Lower leg skin (tissue), 4 donors: ENCODE data around the gene ITGAD. TPM values are rescaled to one million over a fixed set of nuclear protein-coding genes. Genes with fewer than 3 reads are reported as not detected.

ENCODE experiments used
- DNase-seq, 2 donors: peaks; one replicate each; pipeline ENCODE4 v3.0.0-alpha.2; 2019; ENCODE audit warnings: low spot score in 2 of 2
- H3K4me3 ChIP-seq: fragments of 200-600 bp; sonication (generic); 2 replicates; pipeline ENCODE4 v1.5.1; 2017; ENCODE audit warnings: mild to moderate bottlenecking, low read depth; ENCODE audit not compliant: poor library complexity, severe bottlenecking
- POLR2A ChIP-seq, 2 donors: fragments of 450-650 bp; IDR thresholded peaks; one replicate each; pipeline ENCODE4 v1.6.1; 2016 to 2017; ENCODE audit warnings: antibody characterized with exemption in 2 of 2, mild to moderate bottlenecking in 1 of 2, moderate library complexity in 1 of 2
- WGBS, 2 donors: methylation state at CpG; one replicate each; pipeline ENCODE4 v1.1.5; 2018; 5-methylcytosine and 5-hydroxymethylcytosine counted together
- intact Hi-C: fragments of 100-400 bp; cut with DNase I; formaldehyde crosslinking; loops from one replicate; pipeline ENCODE4 v1.15.0; 2023; ENCODE audit warnings: low total_unique reads
- total RNA-seq, 4 donors: library from RNA; depleted of rRNA; stranded (reverse); fragments of >200 nt; gene quantifications; one replicate each; pipeline ENCODE4 v1.1.0, GENCODE V29; 2016
- TF ChIP-seq, protein P1 (sequence below), 3 donors: fragments of 450-650 bp; IDR thresholded peaks; one replicate each; pipeline ENCODE4 v1.5.1; 2016; ENCODE audit warnings: antibody characterized with exemption in 3 of 3, mild to moderate bottlenecking in 3 of 3, moderate library complexity in 2 of 3

ITGAD gene
- total RNA-seq, 4 donors from 2014 or later = not detected

DNA sequence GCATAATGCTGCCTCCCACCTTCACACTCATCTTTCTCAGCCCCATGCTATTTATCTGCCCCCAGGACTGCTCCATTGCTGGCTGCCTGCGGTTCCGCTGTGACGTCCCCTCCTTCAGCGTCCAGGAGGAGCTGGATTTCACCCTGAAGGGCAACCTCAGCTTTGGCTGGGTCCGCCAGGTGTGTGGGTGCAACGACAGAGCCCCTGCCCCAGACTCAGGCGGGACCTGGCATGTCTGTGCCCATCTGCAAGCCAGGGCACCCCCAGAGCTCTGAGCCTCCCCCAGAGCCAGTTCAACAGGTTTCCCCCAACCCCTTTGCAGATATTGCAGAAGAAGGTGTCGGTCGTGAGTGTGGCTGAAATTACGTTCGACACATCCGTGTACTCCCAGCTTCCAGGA lies 12.9 kb upstream of the ITGAD start:
- no peak for TF ChIP-seq POLR2A (IDR thresholded peaks at IDR 0.05)
- TF ChIP-seq, protein P1, sequence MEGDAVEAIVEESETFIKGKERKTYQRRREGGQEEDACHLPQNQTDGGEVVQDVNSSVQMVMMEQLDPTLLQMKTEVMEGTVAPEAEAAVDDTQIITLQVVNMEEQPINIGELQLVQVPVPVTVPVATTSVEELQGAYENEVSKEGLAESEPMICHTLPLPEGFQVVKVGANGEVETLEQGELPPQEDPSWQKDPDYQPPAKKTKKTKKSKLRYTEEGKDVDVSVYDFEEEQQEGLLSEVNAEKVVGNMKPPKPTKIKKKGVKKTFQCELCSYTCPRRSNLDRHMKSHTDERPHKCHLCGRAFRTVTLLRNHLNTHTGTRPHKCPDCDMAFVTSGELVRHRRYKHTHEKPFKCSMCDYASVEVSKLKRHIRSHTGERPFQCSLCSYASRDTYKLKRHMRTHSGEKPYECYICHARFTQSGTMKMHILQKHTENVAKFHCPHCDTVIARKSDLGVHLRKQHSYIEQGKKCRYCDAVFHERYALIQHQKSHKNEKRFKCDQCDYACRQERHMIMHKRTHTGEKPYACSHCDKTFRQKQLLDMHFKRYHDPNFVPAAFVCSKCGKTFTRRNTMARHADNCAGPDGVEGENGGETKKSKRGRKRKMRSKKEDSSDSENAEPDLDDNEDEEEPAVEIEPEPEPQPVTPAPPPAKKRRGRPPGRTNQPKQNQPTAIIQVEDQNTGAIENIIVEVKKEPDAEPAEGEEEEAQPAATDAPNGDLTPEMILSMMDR (IDR thresholded peaks at IDR 0.05) = no peak
- H3K4me3 ChIP-seq = no peak overlapping the region
- 52 to 63% methylated on average over 12 of the region's 12 CpGs for WGBS, 2 donors
- intact Hi-C loops = loop anchor here (5.0 to 10.0 kb wide), 2 partner anchors 65 to 158 kb away; partner anchors contain the start of gene ZNF843
- DNase-seq = no peak

DNA sequence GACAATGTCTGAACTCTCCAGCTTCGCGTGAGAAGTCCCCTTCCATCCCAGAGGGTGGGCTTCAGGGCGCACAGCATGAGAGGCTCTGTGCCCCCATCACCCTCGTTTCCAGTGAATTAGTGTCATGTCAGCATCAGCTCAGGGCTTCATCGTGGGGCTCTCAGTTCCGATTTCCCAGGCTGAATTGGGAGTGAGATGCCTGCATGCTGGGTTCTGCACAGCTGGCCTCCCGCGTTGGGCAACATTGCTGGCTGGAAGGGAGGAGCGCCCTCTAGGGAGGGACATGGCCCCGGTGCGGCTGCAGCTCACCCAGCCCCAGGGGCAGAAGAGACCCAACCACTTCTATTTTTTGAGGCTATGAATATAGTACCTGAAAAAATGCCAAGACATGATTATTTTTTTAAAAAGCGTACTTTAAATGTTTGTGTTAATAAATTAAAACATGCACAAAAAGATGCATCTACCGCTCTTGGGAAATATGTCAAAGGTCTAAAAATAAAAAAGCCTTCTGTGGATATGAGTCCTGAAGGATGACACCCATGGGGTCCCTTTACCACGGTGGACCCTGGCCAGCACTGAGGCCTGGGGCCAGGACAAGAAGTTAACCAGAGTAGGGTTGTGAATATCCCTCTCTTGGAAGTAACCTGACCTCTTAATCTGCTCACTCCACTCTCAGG lies 10.5 kb upstream of the ITGAD start:
- intact Hi-C loops = loop anchor here (5.0 to 10.0 kb wide), 2 partner anchors 62 to 160 kb away; partner anchors contain the start of gene ZNF843
- TF ChIP-seq, protein P1 (IDR thresholded peaks at IDR 0.05) = no peak
- TF ChIP-seq POLR2A (IDR thresholded peaks at IDR 0.05) = no peak
- no peak overlapping the region for H3K4me3 ChIP-seq
- 22 to 24% methylated on average over 14 of the region's 14 CpGs for WGBS, 2 donors
- DNase-seq = peak in 1 of 2 donors; percentile 51

DNA sequence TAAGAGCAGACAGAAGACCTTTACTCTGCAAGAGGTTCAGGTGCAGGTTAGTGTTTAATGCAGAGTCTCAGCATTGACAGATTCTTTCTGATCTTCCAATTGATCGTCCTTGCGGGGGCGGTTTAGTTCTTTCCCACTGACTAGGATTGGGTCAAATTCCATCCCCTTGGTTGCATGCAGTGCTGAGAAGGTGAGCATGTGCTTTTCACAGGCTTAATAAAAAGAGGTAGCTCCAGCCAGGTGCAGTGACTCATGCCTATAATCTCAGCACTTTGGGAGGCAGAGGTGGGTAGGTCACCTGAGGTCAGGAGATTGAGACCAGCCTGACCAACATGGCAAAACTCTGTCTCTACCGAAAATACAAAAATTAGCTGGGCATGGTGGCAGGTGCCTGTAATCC lies 7.5 kb upstream of the ITGAD start:
- WGBS, 2 donors = 77 to 81% methylated on average over 4 of the region's 4 CpGs
- H3K4me3 ChIP-seq = no peak overlapping the region
- intact Hi-C loops = loop anchor here (10.0 kb wide), 1 partner anchor 59 kb away; the partner anchor contains the start of gene ZNF843
- no peak for DNase-seq
- TF ChIP-seq, protein P1 (IDR thresholded peaks at IDR 0.05) = no peak
- no peak for TF ChIP-seq POLR2A (IDR thresholded peaks at IDR 0.05)

DNA sequence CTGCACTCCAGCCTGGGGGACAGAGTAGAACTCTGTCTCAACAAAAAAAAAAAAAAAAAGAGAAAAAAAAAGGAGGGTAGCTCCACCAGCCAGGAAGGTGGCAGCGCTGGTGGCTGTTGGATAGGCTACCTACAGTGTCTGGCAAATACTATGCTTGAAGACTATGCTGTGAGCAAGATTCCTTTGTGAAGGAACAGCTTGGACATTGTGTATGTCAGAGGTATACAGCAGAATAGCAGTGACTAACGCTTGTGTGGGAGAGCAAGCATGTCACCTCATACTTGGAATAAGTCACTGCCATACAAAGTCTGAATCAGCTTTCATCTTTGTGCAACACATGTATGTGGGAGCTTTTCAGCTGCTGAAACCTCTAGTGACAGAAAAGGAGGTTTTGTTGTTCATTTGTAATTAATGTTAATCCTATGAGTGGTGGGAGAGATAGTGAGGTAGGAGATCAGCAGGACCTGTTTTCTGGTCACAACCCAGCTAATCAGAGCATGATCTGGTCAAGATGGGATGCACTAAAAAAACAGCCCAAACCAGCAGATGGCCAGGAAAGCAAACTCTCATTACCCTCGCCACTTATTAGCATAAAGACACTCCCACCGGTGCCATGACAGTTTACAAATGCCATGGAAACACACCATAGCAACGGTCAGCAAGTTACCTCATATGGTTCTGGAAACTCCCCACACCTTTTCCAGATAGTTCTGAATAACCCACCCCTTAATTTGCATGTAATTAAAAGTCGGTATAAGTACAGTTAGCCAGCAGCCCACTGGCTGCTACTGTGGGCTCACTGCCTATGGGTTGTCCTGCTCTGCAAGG lies 6.8 kb upstream of the ITGAD start:
- H3K4me3 ChIP-seq = no peak overlapping the region
- TF ChIP-seq, protein P1 (IDR thresholded peaks at IDR 0.05) = no peak
- no peak for TF ChIP-seq POLR2A (IDR thresholded peaks at IDR 0.05)
- intact Hi-C loops = loop anchor here (10.0 kb wide), 1 partner anchor 58 kb away; the partner anchor contains the start of gene ZNF843
- DNase-seq = no peak
- 36 to 38% methylated on average over 6 of the region's 6 CpGs for WGBS, 2 donors

DNA sequence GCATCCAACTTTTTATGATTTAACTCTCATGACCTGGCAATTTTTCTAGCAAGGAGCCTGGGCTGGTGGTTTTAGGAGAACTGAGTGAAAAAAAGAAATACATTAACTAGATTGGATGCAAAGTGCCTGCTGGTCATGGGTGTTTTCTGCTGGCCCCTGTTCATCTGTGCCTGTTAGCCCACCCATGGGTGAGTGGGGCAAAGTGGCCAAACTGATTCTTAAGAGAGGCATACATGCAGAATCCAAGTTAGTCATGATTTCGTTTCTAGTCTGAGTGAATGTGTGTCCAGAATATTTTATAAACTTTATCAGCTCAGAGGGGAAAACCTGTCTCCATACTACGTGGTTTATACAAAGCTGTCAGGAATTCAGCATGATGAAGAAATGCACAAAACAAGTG lies 4.6 kb upstream of the ITGAD start:
- TF ChIP-seq, protein P1 (IDR thresholded peaks at IDR 0.05) = no peak
- no peak for DNase-seq
- intact Hi-C loops = loop anchor here (10.0 kb wide), 1 partner anchor 56 kb away; the partner anchor contains the start of gene ZNF843
- 69 to 70% methylated on average over 2 of the region's 2 CpGs for WGBS, 2 donors
- no peak overlapping the region for H3K4me3 ChIP-seq
